ENCODE measurements around the gene CDC42SE2.
"Not testable (repeated sequence)": the region's sequence is repeated elsewhere in the genome, so short reads cannot be mapped to it uniquely, and the experiment has no call there.

The CDC42SE2 gene

DNA sequence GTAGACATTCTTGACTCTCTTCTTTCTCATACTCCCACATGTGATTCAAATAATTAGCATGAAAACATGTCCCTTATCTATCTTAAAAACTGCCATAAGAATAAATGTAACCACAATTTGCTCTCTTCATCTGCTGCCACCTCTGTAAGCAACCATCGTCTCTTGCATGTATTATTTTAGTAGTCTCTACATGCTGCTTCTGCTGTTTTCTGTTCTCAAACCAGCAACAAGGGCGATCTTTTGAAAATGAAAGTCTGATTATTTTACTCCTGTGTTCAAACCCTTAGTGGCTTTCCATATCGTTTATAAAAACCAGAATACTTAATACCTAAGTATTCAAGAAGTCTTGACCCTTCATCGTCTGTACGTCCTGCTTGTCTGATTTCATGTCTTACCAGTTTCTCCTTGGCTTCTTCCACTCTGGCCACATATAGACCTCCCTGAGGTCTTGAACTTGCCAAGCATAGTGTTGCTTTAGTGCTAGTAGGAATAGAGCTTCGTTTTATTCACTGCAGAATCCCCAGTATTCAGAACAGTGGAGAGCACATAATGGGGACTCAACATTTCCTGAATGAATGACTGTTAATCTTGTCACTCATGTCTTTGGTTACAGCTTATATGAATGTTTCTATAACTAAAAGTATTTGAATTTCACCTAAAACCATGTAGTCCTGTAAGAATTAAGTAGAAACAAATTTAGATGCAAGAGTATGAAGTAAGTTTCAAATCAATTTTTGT lies 10.6 kb downstream of the CDC42SE2 start:
- Histone ChIP-seq H3K9ac (ENCODE audit: low read depth in 1 of 2, low read length in 2 of 2) (no peak overlapping the region), H3K36me3 (ENCODE audit: control insufficient read depth in 2 of 2, insufficient read depth in 2 of 2, low read length in 2 of 2) (no peaks in the 10 kb centered on the region), H3K4me3 (ENCODE audit: low read length in 2 of 2) (peak overlapping the region in 1 of 2 donors; percentile 43), H3K27ac (ENCODE audit: low read depth in 2 of 2, low read length in 2 of 2) (peak overlapping the region in 1 of 2 donors; percentile 40), H3K9me3 (ENCODE audit: control insufficient read depth in 2 of 2, low read length in 2 of 2) (no peaks in the 10 kb centered on the region), H3K27me3 (ENCODE audit: control insufficient read depth in 2 of 2, insufficient read depth in 2 of 2, low read length in 2 of 2) (no peaks in the 10 kb centered on the region), H3K4me1 (ENCODE audit: control insufficient read depth in 2 of 2, insufficient read depth in 2 of 2, low read length in 2 of 2) (peaks cover 16 to 21% of the 10 kb centered on the region in 2 donors)

DNA sequence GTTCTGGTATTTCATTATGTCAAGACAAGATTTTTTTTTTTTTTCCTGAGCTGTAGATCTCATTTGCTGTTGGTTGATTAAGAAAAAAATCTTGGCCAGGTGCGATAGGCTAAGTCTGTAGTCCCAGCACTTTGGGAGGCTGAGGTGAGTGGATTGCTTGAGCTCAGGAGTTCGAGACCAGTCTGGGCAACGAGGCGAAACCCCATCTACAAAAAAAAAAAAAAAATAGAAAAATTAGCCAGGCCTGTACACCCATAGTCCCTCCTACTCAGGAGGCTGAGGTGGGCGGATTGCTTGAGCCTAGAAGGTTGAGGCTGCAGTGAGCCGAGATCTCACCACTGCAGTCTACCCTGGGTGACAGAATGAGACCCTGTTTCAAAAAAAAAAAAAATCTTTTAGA lies 12.2 kb downstream of the CDC42SE2 start:
- Histone ChIP-seq H3K4me1 (ENCODE audit: control insufficient read depth in 2 of 2, insufficient read depth in 2 of 2, low read length in 2 of 2) (peaks cover 25% of the 10 kb centered on the region in 2 donors), H3K9me3 (ENCODE audit: control insufficient read depth in 2 of 2, low read length in 2 of 2) (no peaks in the 10 kb centered on the region), H3K27me3 (ENCODE audit: control insufficient read depth in 2 of 2, insufficient read depth in 2 of 2, low read length in 2 of 2) (no peaks in the 10 kb centered on the region), H3K4me3 (ENCODE audit: low read length in 2 of 2) (no peak overlapping the region), H3K36me3 (ENCODE audit: control insufficient read depth in 2 of 2, insufficient read depth in 2 of 2, low read length in 2 of 2) (no peaks in the 10 kb centered on the region), H3K9ac (ENCODE audit: low read depth in 1 of 2, low read length in 2 of 2) (no peak overlapping the region), H3K27ac (ENCODE audit: low read depth in 2 of 2, low read length in 2 of 2) (no peak overlapping the region)

DNA sequence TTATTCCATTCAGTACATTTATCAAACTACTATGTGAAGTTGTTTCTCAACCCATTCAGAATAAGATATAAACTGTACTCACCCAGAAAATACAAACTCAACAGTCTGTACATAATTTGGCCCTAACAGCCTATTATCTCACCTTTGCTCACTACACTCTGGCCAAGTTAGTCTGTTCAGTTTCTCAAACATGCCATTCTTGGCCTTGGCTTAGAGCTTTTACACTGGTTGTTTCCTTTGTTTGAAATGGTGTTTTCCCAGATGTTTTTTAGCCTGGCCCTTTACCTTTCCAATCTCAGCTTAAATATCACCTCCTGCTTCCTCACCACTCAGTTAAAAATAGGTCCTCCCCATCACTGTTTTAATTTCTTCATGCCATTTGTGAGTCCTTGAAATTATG lies 13.6 kb downstream of the CDC42SE2 start:
- peaks cover 20 to 24% of the 10 kb centered on the region in 2 donors for H3K4me1 ChIP-seq (ENCODE audit: control insufficient read depth in 2 of 2, insufficient read depth in 2 of 2, low read length in 2 of 2)
- H3K9me3 ChIP-seq (ENCODE audit: control insufficient read depth in 2 of 2, low read length in 2 of 2), result no peaks in the 10 kb centered on the region
- no peak overlapping the region for H3K9ac ChIP-seq (ENCODE audit: low read depth in 1 of 2, low read length in 2 of 2)
- H3K27me3 ChIP-seq (ENCODE audit: control insufficient read depth in 2 of 2, insufficient read depth in 2 of 2, low read length in 2 of 2), result no peaks in the 10 kb centered on the region
- H3K27ac ChIP-seq (ENCODE audit: low read depth in 2 of 2, low read length in 2 of 2), result no peak overlapping the region
- no peaks in the 10 kb centered on the region for H3K36me3 ChIP-seq (ENCODE audit: control insufficient read depth in 2 of 2, insufficient read depth in 2 of 2, low read length in 2 of 2)
- H3K4me3 ChIP-seq (ENCODE audit: low read length in 2 of 2), result no peak overlapping the region

GRCh38 chr5:131277875-131278740 lies 14.3 kb downstream of the CDC42SE2 start:
- Histone ChIP-seq H3K27ac (ENCODE audit: low read depth in 2 of 2, low read length in 2 of 2) (peak overlapping the region in 1 of 2 donors; percentile 40), H3K4me1 (ENCODE audit: control insufficient read depth in 2 of 2, insufficient read depth in 2 of 2, low read length in 2 of 2) (peaks cover 20 to 24% of the 10 kb centered on the region in 2 donors), H3K27me3 (ENCODE audit: control insufficient read depth in 2 of 2, insufficient read depth in 2 of 2, low read length in 2 of 2) (no peaks in the 10 kb centered on the region), H3K4me3 (ENCODE audit: low read length in 2 of 2) (no peak overlapping the region), H3K9ac (ENCODE audit: low read depth in 1 of 2, low read length in 2 of 2) (no peak overlapping the region), H3K36me3 (ENCODE audit: control insufficient read depth in 2 of 2, insufficient read depth in 2 of 2, low read length in 2 of 2) (no peaks in the 10 kb centered on the region), H3K9me3 (ENCODE audit: control insufficient read depth in 2 of 2, low read length in 2 of 2) (no peaks in the 10 kb centered on the region)

DNA sequence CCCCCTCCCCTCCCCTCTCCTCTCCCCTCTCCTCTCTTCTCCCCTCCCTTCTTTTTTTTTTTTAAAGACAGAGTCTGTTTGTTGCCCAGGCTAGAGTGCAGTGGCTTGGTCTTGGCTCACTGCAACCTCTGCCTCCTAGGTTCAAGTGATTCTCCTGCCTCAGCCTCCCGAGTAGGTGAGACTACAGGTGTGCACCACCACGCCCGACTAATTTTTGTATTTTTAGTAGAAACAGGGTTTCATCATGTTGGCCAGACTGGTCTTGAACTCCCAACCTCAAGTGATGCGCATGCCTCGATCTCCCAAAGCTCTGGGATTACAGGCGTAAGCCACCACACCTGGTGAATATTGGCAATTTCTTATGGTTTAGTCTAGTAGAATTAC lies 14.9 kb downstream of the CDC42SE2 start:
- Histone ChIP-seq H3K27ac (ENCODE audit: low read depth in 2 of 2, low read length in 2 of 2) (peak overlapping the region; percentile 3 to 20), H3K4me1 (ENCODE audit: control insufficient read depth in 2 of 2, insufficient read depth in 2 of 2, low read length in 2 of 2) (peaks cover 21 to 27% of the 10 kb centered on the region in 2 donors)
- H3K9ac ChIP-seq (ENCODE audit: low read depth in 1 of 2, low read length in 2 of 2); H3K27me3 ChIP-seq (ENCODE audit: control insufficient read depth in 2 of 2, insufficient read depth in 2 of 2, low read length in 2 of 2); H3K4me3 ChIP-seq (ENCODE audit: low read length in 2 of 2); H3K36me3 ChIP-seq (ENCODE audit: control insufficient read depth in 2 of 2, insufficient read depth in 2 of 2, low read length in 2 of 2); H3K9me3 ChIP-seq (ENCODE audit: control insufficient read depth in 2 of 2, low read length in 2 of 2): not testable (repeated sequence)

- H3K27me3 ChIP-seq (ENCODE audit: control insufficient read depth in 2 of 2, insufficient read depth in 2 of 2, low read length in 2 of 2), result no peaks in the 10 kb centered on the region
- no peaks in the 10 kb centered on the region for H3K9me3 ChIP-seq (ENCODE audit: control insufficient read depth in 2 of 2, low read length in 2 of 2)
- H3K4me3 ChIP-seq (ENCODE audit: low read length in 2 of 2), result no peak overlapping the region
- H3K27ac ChIP-seq (ENCODE audit: low read depth in 2 of 2, low read length in 2 of 2), result peak overlapping the region; percentile 20 to 91
- peaks cover 24 to 27% of the 10 kb centered on the region in 2 donors for H3K4me1 ChIP-seq (ENCODE audit: control insufficient read depth in 2 of 2, insufficient read depth in 2 of 2, low read length in 2 of 2)
- H3K9ac ChIP-seq (ENCODE audit: low read depth in 1 of 2, low read length in 2 of 2), result peak overlapping the region; percentile 4 to 19
- H3K36me3 ChIP-seq (ENCODE audit: control insufficient read depth in 2 of 2, insufficient read depth in 2 of 2, low read length in 2 of 2), result no peaks in the 10 kb centered on the region
Measured at GRCh38 chr5:131279204-131279603, 15.4 kb downstream of the CDC42SE2 start.

- H3K4me3 ChIP-seq (ENCODE audit: low read length in 2 of 2), result peak overlapping the region in 1 of 2 donors; percentile 56
- H3K27ac ChIP-seq (ENCODE audit: low read depth in 2 of 2, low read length in 2 of 2), result peak overlapping the region; percentile 91 to 98
- peaks cover 32 to 33% of the 10 kb centered on the region in 2 donors for H3K4me1 ChIP-seq (ENCODE audit: control insufficient read depth in 2 of 2, insufficient read depth in 2 of 2, low read length in 2 of 2)
- H3K9me3 ChIP-seq (ENCODE audit: control insufficient read depth in 2 of 2, low read length in 2 of 2), result no peaks in the 10 kb centered on the region
- no peaks in the 10 kb centered on the region for H3K27me3 ChIP-seq (ENCODE audit: control insufficient read depth in 2 of 2, insufficient read depth in 2 of 2, low read length in 2 of 2)
- no peaks in the 10 kb centered on the region for H3K36me3 ChIP-seq (ENCODE audit: control insufficient read depth in 2 of 2, insufficient read depth in 2 of 2, low read length in 2 of 2)
- peak overlapping the region in 1 of 2 donors; percentile 54 for H3K9ac ChIP-seq (ENCODE audit: low read depth in 1 of 2, low read length in 2 of 2)
Measured at GRCh38 chr5:131280417-131280816, 16.6 kb downstream of the CDC42SE2 start.

DNA sequence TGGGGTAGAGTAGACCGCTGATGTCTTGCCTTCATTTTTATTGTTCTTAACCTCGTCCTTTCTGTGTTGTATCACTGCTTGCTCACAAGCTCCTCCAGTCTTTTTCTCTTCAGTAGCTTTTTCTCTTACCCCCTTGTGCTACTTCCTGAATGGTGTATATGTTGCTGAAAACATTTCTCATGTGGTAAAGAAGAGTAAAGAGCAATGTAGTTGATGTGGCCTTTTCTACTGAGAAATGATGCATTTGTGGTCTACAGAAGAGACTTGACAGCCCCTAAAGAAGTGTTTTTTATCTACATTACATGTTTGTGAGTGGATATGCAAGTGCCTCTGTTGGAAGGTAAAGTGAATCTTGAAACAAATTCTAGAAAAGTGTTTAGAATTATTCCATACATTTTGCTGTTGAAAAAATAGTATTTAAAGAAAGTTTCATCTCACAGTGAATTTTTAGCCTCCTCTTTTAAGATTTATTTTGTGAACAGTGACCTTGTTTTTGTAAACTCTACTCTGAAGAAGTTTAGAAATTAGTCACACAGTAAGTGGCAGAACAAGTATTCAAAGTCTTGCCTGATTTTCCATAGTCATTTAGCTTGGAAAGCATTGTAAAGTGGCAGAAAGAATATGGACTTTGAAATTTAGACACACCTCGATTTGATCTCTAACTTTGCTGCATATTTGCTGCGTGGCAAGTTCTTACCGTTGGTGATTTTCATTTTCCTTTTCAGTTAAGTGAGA lies 17.4 kb downstream of the CDC42SE2 start:
- peak overlapping the region; percentile 56 to 57 for H3K4me3 ChIP-seq (ENCODE audit: low read length in 2 of 2)
- no peaks in the 10 kb centered on the region for H3K27me3 ChIP-seq (ENCODE audit: control insufficient read depth in 2 of 2, insufficient read depth in 2 of 2, low read length in 2 of 2)
- H3K36me3 ChIP-seq (ENCODE audit: control insufficient read depth in 2 of 2, insufficient read depth in 2 of 2, low read length in 2 of 2), result no peaks in the 10 kb centered on the region
- peak overlapping the region; percentile 54 to 69 for H3K9ac ChIP-seq (ENCODE audit: low read depth in 1 of 2, low read length in 2 of 2)
- peaks cover 34 to 41% of the 10 kb centered on the region in 2 donors for H3K4me1 ChIP-seq (ENCODE audit: control insufficient read depth in 2 of 2, insufficient read depth in 2 of 2, low read length in 2 of 2)
- H3K9me3 ChIP-seq (ENCODE audit: control insufficient read depth in 2 of 2, low read length in 2 of 2), result no peaks in the 10 kb centered on the region
- peak overlapping the region; percentile 91 to 98 for H3K27ac ChIP-seq (ENCODE audit: low read depth in 2 of 2, low read length in 2 of 2)

DNA sequence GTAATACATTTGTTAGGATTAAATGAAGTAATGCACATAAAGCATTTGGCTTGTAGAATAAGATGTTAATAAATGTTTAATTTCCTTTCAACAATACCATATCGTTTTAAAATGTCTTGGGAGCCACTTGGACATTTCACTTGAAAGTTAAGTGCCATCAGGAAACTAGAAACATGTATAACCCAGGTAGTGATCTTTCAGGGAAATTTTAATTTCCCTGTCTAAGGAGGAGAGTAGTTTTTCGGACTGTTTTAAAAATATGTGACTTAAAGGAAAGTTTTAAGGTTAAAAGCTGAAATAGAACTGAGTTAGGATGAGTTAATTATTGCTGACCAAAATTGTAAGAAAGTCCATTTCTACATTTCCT lies 18.0 kb downstream of the CDC42SE2 start:
- H3K9ac ChIP-seq (ENCODE audit: low read depth in 1 of 2, low read length in 2 of 2), result peak overlapping the region; percentile 56 to 68
- peak overlapping the region; percentile 91 to 98 for H3K27ac ChIP-seq (ENCODE audit: low read depth in 2 of 2, low read length in 2 of 2)
- no peaks in the 10 kb centered on the region for H3K36me3 ChIP-seq (ENCODE audit: control insufficient read depth in 2 of 2, insufficient read depth in 2 of 2, low read length in 2 of 2)
- H3K4me1 ChIP-seq (ENCODE audit: control insufficient read depth in 2 of 2, insufficient read depth in 2 of 2, low read length in 2 of 2), result peaks cover 31 to 43% of the 10 kb centered on the region in 2 donors
- H3K4me3 ChIP-seq (ENCODE audit: low read length in 2 of 2), result peak overlapping the region; percentile 56 to 57
- no peaks in the 10 kb centered on the region for H3K9me3 ChIP-seq (ENCODE audit: control insufficient read depth in 2 of 2, low read length in 2 of 2)
- no peaks in the 10 kb centered on the region for H3K27me3 ChIP-seq (ENCODE audit: control insufficient read depth in 2 of 2, insufficient read depth in 2 of 2, low read length in 2 of 2)
